Stimulated activated CD8-positive, alpha-beta memory T cell treated with anti-CD3 and anti-CD28 coated beads, Interleukin-12 subunit alpha, Interleukin-12 subunit beta, amount 100 ng/mL, for 24 hours (primary cell): ENCODE data around the gene C1orf159.

ENCODE experiments used
- DNase-seq: peaks from one replicate; pipeline ENCODE4 v3.0.0-alpha.2; 2020; ENCODE audit errors: extremely low read depth

Gene C1orf159

GRCh38 chr1:1038694-1039093, 77.2 kb downstream of the C1orf159 start:
- DNase-seq = no peak

GRCh38 chr1:1037366-1038327, 78.2 kb downstream of the C1orf159 start:
- DNase-seq = no peak

- no peak for DNase-seq
These were observed 80.5 kb downstream of the C1orf159 start for GRCh38 chr1:1035291-1035943.

GRCh38 chr1:1034439-1034781, 81.5 kb downstream of the C1orf159 start:
- no peak for DNase-seq

GRCh38 chr1:1033731-1034438, 82.0 kb downstream of the C1orf159 start:
- DNase-seq = no peak

- peak; percentile 69 for DNase-seq
These were observed 82.8 kb downstream of the C1orf159 start for GRCh38 chr1:1033009-1033587.

GRCh38 chr1:1032424-1032823, 83.5 kb downstream of the C1orf159 start:
- DNase-seq = no peak
